Neuronal stem cell (in vitro differentiated cells): Measurements from ENCODE around the gene SOAT2.

Experiments used
- DNase-seq: peaks from one replicate; pipeline ENCODE4 v3.0.0-alpha.2; 2013; ENCODE audit warnings: low spot score
- H2AFZ ChIP-seq: one replicate; pipeline ENCODE4 v1.6.1; 2013; ENCODE audit warnings: mild to moderate bottlenecking, low read length, inconsistent platforms
- H2AK5ac ChIP-seq: 2 replicates; pipeline ENCODE4 v1.6.1; 2013; ENCODE audit warnings: low read depth, mild to moderate bottlenecking, inconsistent platforms, low read length, moderate library complexity, mixed read lengths
- H2BK120ac ChIP-seq: 2 replicates; pipeline ENCODE4 v1.6.1; 2013; ENCODE audit warnings: low read depth, mild to moderate bottlenecking, inconsistent platforms, low read length, moderate library complexity, mixed read lengths
- H2BK12ac ChIP-seq: one replicate; pipeline ENCODE4 v1.6.1; 2013; ENCODE audit warnings: low read length, inconsistent platforms
- H2BK15ac ChIP-seq: 2 replicates; pipeline ENCODE4 v1.6.1; 2013; ENCODE audit warnings: mild to moderate bottlenecking, low read length, inconsistent platforms, mixed read lengths
- H2BK5ac ChIP-seq: one replicate; pipeline ENCODE4 v1.6.1; 2013; ENCODE audit warnings: inconsistent platforms, mild to moderate bottlenecking, low read length, moderate library complexity
- H3K14ac ChIP-seq: one replicate; pipeline ENCODE4 v1.6.1; 2013; ENCODE audit warnings: low read length, inconsistent platforms
- H3K18ac ChIP-seq: 2 replicates; pipeline ENCODE4 v1.6.1; 2013; ENCODE audit warnings: low read length, inconsistent platforms
- H3K23ac ChIP-seq: 2 replicates; pipeline ENCODE4 v1.6.1; 2013; ENCODE audit warnings: low read depth, mild to moderate bottlenecking, mixed read lengths, low read length, inconsistent platforms; ENCODE audit not compliant: poor library complexity
- H3K27ac ChIP-seq: replicated peaks from 3 replicates; pipeline ENCODE4 v1.5.1; 2013; ENCODE audit warnings: low read length, inconsistent platforms
- H3K27me3 ChIP-seq, 3 experiments: 2 replicates each; pipeline ENCODE4 v1.6.1; 2013; ENCODE audit warnings: low read length in 3 of 3, mild to moderate bottlenecking in 2 of 3, inconsistent platforms in 1 of 3, low read depth in 1 of 3, mixed read lengths in 1 of 3, moderate library complexity in 1 of 3; ENCODE audit not compliant: control insufficient read depth in 3 of 3, insufficient read depth in 3 of 3
- H3K36me3 ChIP-seq, 2 donors: replicated peaks in 1 of 2; 2 replicates each; pipeline ENCODE4 v1.6.1; 2013; ENCODE audit warnings: low read length in 2 of 2; ENCODE audit not compliant: control insufficient read depth in 2 of 2, insufficient read depth in 2 of 2
- H3K4ac ChIP-seq: 2 replicates; pipeline ENCODE4 v1.6.1; 2013; ENCODE audit warnings: inconsistent platforms, mild to moderate bottlenecking, low read length, moderate library complexity
- H3K4me1 ChIP-seq, 2 donors: 1 replicate in 1 of 2; 2 replicates in 1 of 2; pipeline ENCODE4 v1.6.1; 2013; ENCODE audit warnings: low read length in 2 of 2, low read depth in 1 of 2; ENCODE audit not compliant: control insufficient read depth in 2 of 2, insufficient read depth in 1 of 2
- H3K4me2 ChIP-seq: one replicate; pipeline ENCODE4 v1.6.1; 2013; ENCODE audit warnings: mild to moderate bottlenecking, low read length, inconsistent platforms; ENCODE audit not compliant: insufficient read depth, poor library complexity, severe bottlenecking
- H3K4me3 ChIP-seq, 2 donors: 2 replicates each; pipeline ENCODE4 v1.5.1; 2013; ENCODE audit warnings: low read length in 2 of 2, mild to moderate bottlenecking in 2 of 2, inconsistent platforms in 1 of 2, moderate library complexity in 1 of 2
- H3K79me1 ChIP-seq: one replicate; pipeline ENCODE4 v1.6.1; 2013; ENCODE audit warnings: low read depth, mild to moderate bottlenecking, inconsistent platforms, low read length, moderate library complexity
- H3K9ac ChIP-seq: one replicate; pipeline ENCODE4 v1.6.1; 2013; ENCODE audit warnings: mild to moderate bottlenecking, low read depth, low read length, inconsistent platforms; ENCODE audit not compliant: poor library complexity
- H3K9me3 ChIP-seq, 2 donors: replicated peaks in 1 of 2; 2 replicates each; pipeline versions ENCODE3 to v1.6.1; 2013; ENCODE audit warnings: low read length in 2 of 2, mild to moderate bottlenecking in 2 of 2, inconsistent platforms in 1 of 2, low read depth in 1 of 2, mixed read lengths in 1 of 2, moderate library complexity in 1 of 2; ENCODE audit not compliant: control insufficient read depth in 2 of 2, insufficient read depth in 1 of 2
- H4K8ac ChIP-seq: one replicate; pipeline ENCODE4 v1.6.1; 2013; ENCODE audit warnings: low read depth, mild to moderate bottlenecking, inconsistent platforms, low read length, moderate library complexity
- H4K91ac ChIP-seq: one replicate; pipeline ENCODE4 v1.6.1; 2013; ENCODE audit warnings: low read length, low read depth, mild to moderate bottlenecking, inconsistent platforms; ENCODE audit not compliant: poor library complexity
- WGBS, 2 donors: extraction: QIAGEN DNeasy Blood & Tissue Kit; methylation state at CpG; one replicate each; pipeline ENCODE4 v1.1.7; 2013; ENCODE audit warnings: missing lambda C conversion rate in 2 of 2, mixed read lengths in 1 of 2; ENCODE audit not compliant: insufficient read length in 2 of 2, insufficient replicate concordance in 1 of 2; ENCODE audit errors: extremely low coverage in 2 of 2; 5-methylcytosine and 5-hydroxymethylcytosine counted together

The SOAT2 gene

GRCh38 chr12:53097564-53098353 lies 5.5 kb upstream of the SOAT2 start, which contains the start of gene IGFBP6:
Gene IGFBP6 (plus strand): TSS chr12:53097667. CDS start chr12:53097718, 51 bp downstream.
- Histone ChIP-seq H3K27ac (no peak within 1 kb of the TSS), H3K27me3 (peaks cover 4 to 73% (median 31%) of the 10 kb centered on the region in 3 experiments), H4K8ac (no peak within 1 kb of the TSS), H2BK120ac (peak within 1 kb of the TSS; percentile 62), H3K23ac (peak within 1 kb of the TSS; percentile 87), H4K91ac (peak within 1 kb of the TSS; percentile 35), H3K4ac (no peak within 1 kb of the TSS), H3K4me1 (peaks cover 12 to 17% of the 10 kb centered on the region in 2 donors), H3K4me2 (peak within 1 kb of the TSS; percentile 99), H2AK5ac (peak within 1 kb of the TSS; percentile 82), H2BK15ac (peak within 1 kb of the TSS; percentile 76), H3K9me3 (no peaks in the 10 kb centered on the region), H3K79me1 (no peaks in the 10 kb centered on the region), H3K36me3 (no peaks in the 10 kb centered on the region), H3K9ac (peak within 1 kb of the TSS; percentile 90), H3K14ac (peak within 1 kb of the TSS; percentile 97), H2AFZ (peak within 1 kb of the TSS; percentile 91), H2BK5ac (no peak within 1 kb of the TSS), H3K18ac (peak within 1 kb of the TSS; percentile 97), H3K4me3 (peak within 1 kb of the TSS; percentile 40 to 86), H2BK12ac (peak within 1 kb of the TSS; percentile 78)
- DNase-seq, result peak; percentile 40
- no CpG with 5 or more reads among the region's 51 CpGs for WGBS, 2 donors

- H4K8ac ChIP-seq, result no peak overlapping the region
- no peak overlapping the region for H3K23ac ChIP-seq
- H3K9ac ChIP-seq, result no peak overlapping the region
- H3K4me3 ChIP-seq, result peak overlapping the region; percentile 40 to 86
- H3K36me3 ChIP-seq, result no peaks in the 10 kb centered on the region
- no peaks in the 10 kb centered on the region for H3K9me3 ChIP-seq
- H3K27ac ChIP-seq, result no peak overlapping the region
- peak overlapping the region; percentile 82 for H2AK5ac ChIP-seq
- DNase-seq, result no peak
- no peak overlapping the region for H2BK12ac ChIP-seq
- no peak overlapping the region for H2BK5ac ChIP-seq
- no peak overlapping the region for H3K14ac ChIP-seq
- WGBS, 2 donors, result no CpG with 5 or more reads among the region's 13 CpGs
- H4K91ac ChIP-seq, result no peak overlapping the region
- no peaks in the 10 kb centered on the region for H3K79me1 ChIP-seq
- peak overlapping the region; percentile 78 for H3K18ac ChIP-seq
- peak overlapping the region; percentile 91 for H2AFZ ChIP-seq
- H2BK15ac ChIP-seq, result peak overlapping the region; percentile 76
- peaks cover 18 to 20% of the 10 kb centered on the region in 2 donors for H3K4me1 ChIP-seq
- peaks cover 4 to 67% (median 31%) of the 10 kb centered on the region in 3 experiments for H3K27me3 ChIP-seq
- no peak overlapping the region for H3K4ac ChIP-seq
- peak overlapping the region; percentile 62 for H2BK120ac ChIP-seq
- H3K4me2 ChIP-seq, result peak overlapping the region; percentile 99
Measured at GRCh38 chr12:53098354-53098981, 4.8 kb upstream of the SOAT2 start.

GRCh38 chr12:53099071-53099882 lies 4.0 kb upstream of the SOAT2 start:
- DNase-seq, result peak; percentile 79
- no peak overlapping the region for H4K8ac ChIP-seq
- no peak overlapping the region for H3K4me3 ChIP-seq
- no peak overlapping the region for H3K18ac ChIP-seq
- no peak overlapping the region for H2BK12ac ChIP-seq
- H3K4me2 ChIP-seq, result no peak overlapping the region
- no peak overlapping the region for H2BK120ac ChIP-seq
- no peak overlapping the region for H2AK5ac ChIP-seq
- H3K9me3 ChIP-seq, result no peaks in the 10 kb centered on the region
- H2BK5ac ChIP-seq, result no peak overlapping the region
- no peak overlapping the region for H4K91ac ChIP-seq
- WGBS, 2 donors, result no CpG with 5 or more reads among the region's 6 CpGs
- H3K36me3 ChIP-seq, result no peaks in the 10 kb centered on the region
- no peak overlapping the region for H3K4ac ChIP-seq
- H3K27ac ChIP-seq, result no peak overlapping the region
- peak overlapping the region; percentile 17 for H3K9ac ChIP-seq
- H3K14ac ChIP-seq, result no peak overlapping the region
- H3K27me3 ChIP-seq, result peaks cover 4 to 59% (median 31%) of the 10 kb centered on the region in 3 experiments
- no peak overlapping the region for H3K23ac ChIP-seq
- peak overlapping the region; percentile 91 for H2AFZ ChIP-seq
- peaks cover 22 to 25% of the 10 kb centered on the region in 2 donors for H3K4me1 ChIP-seq
- H3K79me1 ChIP-seq, result no peaks in the 10 kb centered on the region
- H2BK15ac ChIP-seq, result no peak overlapping the region
